Uterus (tissue), 2 donors: ENCODE measurements around the gene CD93.

Experiments
- CTCF ChIP-seq, 4 experiments: fragments of 200-600 bp in 2 of 4; fragments of 450-650 bp in 2 of 4; sonication (generic) in 2 of 4; IDR thresholded peaks; one replicate each; pipeline ENCODE4 v1.5.1; 2016 to 2019; ENCODE audit warnings: antibody characterized with exemption in 4 of 4, mild to moderate bottlenecking in 2 of 4, moderate library complexity in 1 of 4
- POLR2A ChIP-seq, 2 donors: fragments of 450-650 bp; IDR thresholded peaks; one replicate each; pipeline ENCODE4 v1.6.1; 2016; ENCODE audit warnings: antibody characterized with exemption in 2 of 2, mild to moderate bottlenecking in 1 of 2, moderate library complexity in 1 of 2

- no peak for TF ChIP-seq CTCF (IDR thresholded peaks at IDR 0.05)
- no peak for TF ChIP-seq POLR2A (IDR thresholded peaks at IDR 0.05)
Observed at GRCh38 chr20:23129891-23130621, 43.9 kb upstream of the CD93 start.
